K562 (cell line): Measurements from ENCODE around the gene VANGL1. TPM values are rescaled to one million over a fixed set of nuclear protein-coding genes. Genes with fewer than 3 reads are reported as not detected.

Source experiments
- ATAC-seq: fragments of 200-7000 bp; cut with Tn5 transposase; 3 replicates; pipeline ENCODE4 v1.9.1; 2020; ENCODE audit warnings: moderate library complexity
- BruUV-seq: library from RNA; stranded (reverse); fragments of 400-500 nt; replicated peaks from 2 replicates; lab custom pipeline; 2021; lab: Mats Ljungman, UMichigan
- CTCF ChIA-PET: fragments of 300-600 bp; formaldehyde crosslinking; extraction: SDS; loops from one replicate; lab custom pipeline; 2021; ENCODE audit warnings: low intra/inter-chr PET ratio; lab: Yijun Ruan, JAX
- POLR2A ChIA-PET: fragments of 300-600, 350-650 bp; sonication (Branson Sonifier 250); formaldehyde crosslinking; extraction: SDS; loops from one replicate; lab custom pipeline; 2021; ENCODE audit warnings: antibody characterized with exemption, inconsistent platforms; lab: Yijun Ruan, JAX
- DNase-seq, 4 experiments: peaks; one replicate each; pipeline versions ENCODE4 v3.0.0 to v3.0.0-alpha.2; 2011 to 2018; ENCODE audit warnings: low spot score in 3 of 4, mixed read lengths in 3 of 4; ENCODE audit errors: extremely low read depth in 1 of 4
- FAIRE-seq: peaks from 2 replicates; lab custom pipeline; 2011; peaks lifted over from hg19 to GRCh38; lab: Jason Lieb, UNC
- H2AFZ ChIP-seq: 2 replicates; pipeline ENCODE4 v1.6.0; 2011; ENCODE audit warnings: low read depth, low read length, control low read depth, inconsistent platforms
- H3K27ac ChIP-seq: fragments of 200-600 bp; 3 replicates; pipeline ENCODE4 v1.8.0; 2011; ENCODE audit warnings: low read depth, mild to moderate bottlenecking, control low read depth, inconsistent platforms, low read length, moderate library complexity, mixed read lengths; ENCODE audit errors: extremely low read depth
- H3K27me3 ChIP-seq, 2 experiments: fragments of 300-600 bp in 1 of 2; 2 replicates in 1 of 2; 3 replicates in 1 of 2; pipeline versions ENCODE4 v1.6.0 to v1.8.0; 2011; ENCODE audit warnings: inconsistent platforms in 2 of 2, low read length in 2 of 2, mild to moderate bottlenecking in 1 of 2, mixed read lengths in 1 of 2, moderate library complexity in 1 of 2; ENCODE audit not compliant: control insufficient read depth in 2 of 2, insufficient read depth in 2 of 2
- H3K36me3 ChIP-seq: fragments of 300-600 bp; 3 replicates; pipeline ENCODE4 v1.8.0; 2011; ENCODE audit warnings: mild to moderate bottlenecking, low read length, inconsistent platforms; ENCODE audit not compliant: control insufficient read depth, insufficient read depth
- H3K4me1 ChIP-seq, 2 experiments: fragments of 200-600 bp in 1 of 2; replicated peaks in 1 of 2; 2 replicates in 1 of 2; 3 replicates in 1 of 2; pipeline versions ENCODE4 v1.5.1 to v1.8.0; 2011; ENCODE audit warnings: inconsistent platforms in 2 of 2, low read length in 2 of 2, mild to moderate bottlenecking in 1 of 2, mixed read lengths in 1 of 2, moderate library complexity in 1 of 2; ENCODE audit not compliant: control insufficient read depth in 2 of 2, insufficient read depth in 2 of 2
- H3K4me2 ChIP-seq: 2 replicates; pipeline ENCODE4 v1.6.1; 2011; ENCODE audit warnings: low read length, control low read depth, inconsistent platforms, mixed read lengths; ENCODE audit not compliant: insufficient read depth
- H3K4me3 ChIP-seq: fragments of 200-600 bp; sonication (generic), shearing (Covaris generic); 2 replicates; pipeline ENCODE4 v1.5.1; 2016; ENCODE audit warnings: control low read depth, inconsistent platforms
- H3K79me2 ChIP-seq: fragments of 200-600 bp; 3 replicates; pipeline ENCODE4 v1.8.0; 2011; ENCODE audit warnings: low read length, inconsistent platforms; ENCODE audit not compliant: control insufficient read depth, insufficient read depth
- H3K9ac ChIP-seq, 2 experiments: 2 replicates each; pipeline versions ENCODE4 v1.6.0 to v1.6.1; 2011; ENCODE audit warnings: low read depth in 2 of 2, low read length in 2 of 2, control low read depth in 1 of 2, inconsistent platforms in 1 of 2, mild to moderate bottlenecking in 1 of 2, mixed read lengths in 1 of 2; ENCODE audit not compliant: insufficient read depth in 1 of 2
- H3K9me1 ChIP-seq: one replicate; pipeline ENCODE4 v1.6.0; 2011; ENCODE audit warnings: inconsistent platforms, mild to moderate bottlenecking, low read length, moderate library complexity; ENCODE audit not compliant: control insufficient read depth, insufficient read depth
- H3K9me3 ChIP-seq: replicated peaks from 2 replicates; pipeline ENCODE4 v1.5.1; 2011; ENCODE audit warnings: low read depth, low read length, inconsistent platforms; ENCODE audit not compliant: control insufficient read depth, insufficient read depth
- H4K20me1 ChIP-seq: replicated peaks from 2 replicates; pipeline ENCODE4 v1.6.1; 2011; ENCODE audit warnings: low read length, inconsistent platforms, mixed read lengths; ENCODE audit not compliant: control insufficient read depth, insufficient read depth
- STAT5A ChIP-seq: IDR thresholded peaks from 2 replicates; pipeline ENCODE4 v1.6.1; 2012; ENCODE audit warnings: low read length, inconsistent platforms, borderline replicate concordance
- WGBS: fragments of 100-300 bp; shearing (Covaris generic); methylation state at CpG from one replicate; pipeline ENCODE4 v1.1.6; 2016; ENCODE audit warnings: low coverage, mixed read lengths; ENCODE audit not compliant: insufficient coverage; ENCODE audit errors: missing lambda C conversion rate; 5-methylcytosine and 5-hydroxymethylcytosine counted together
- in situ Hi-C: fragments of 300-500 bp; cut with MboI; formaldehyde crosslinking; loops from 4 replicates; pipeline ENCODE4 v1.15.0; 2018; ENCODE audit warnings: inconsistent platforms, mixed read lengths
- intact Hi-C: fragments of 100-400 bp; cut with micrococcal nuclease; formaldehyde crosslinking; loops from 2 replicates; pipeline ENCODE4 v1.14.2; 2022
- polyA plus RNA-seq, 8 experiments: library from polyadenylated mRNA; depleted of rRNA in 4 of 8; stranded (reverse) in 5 of 8; unstranded in 3 of 8; fragments of >200 nt; fragmentation: Nextera tagmentation in 2 of 8; fragmentation: Illumina TruSeq in 1 of 8; extraction: Ambion mirVana in 2 of 8; extraction: Trizol in 1 of 8; gene quantifications; 2 replicates each; pipeline versions ENCODE4 v1.2.1 to v1.2.3, GENCODE V29; 2011 to 2014; ENCODE audit warnings: inconsistent platforms in 1 of 8, missing spikeins in 1 of 8
- total RNA-seq, 7 experiments: library from RNA; depleted of rRNA in 6 of 7; stranded (reverse); fragments of >200 nt in 6 of 7; fragmentation: Illumina TruSeq in 2 of 7; extraction: Trizol in 2 of 7; gene quantifications; 2 replicates each; pipeline versions ENCODE4 v1.2.1 to v1.2.3, GENCODE V29; 2011 to 2021; ENCODE audit warnings: low replicate concordance in 1 of 7
- TF ChIP-seq, protein P1 (sequence below), 3 experiments: IDR thresholded peaks in 2 of 3; conservative IDR thresholded peaks in 1 of 3; 2 replicates each; pipeline ENCODE4 v1.5.1; 2011 to 2012; ENCODE audit warnings: low read length in 3 of 3, mild to moderate bottlenecking in 3 of 3, control low read depth in 2 of 3, improper control_type of control experiment in 1 of 3, inconsistent platforms in 1 of 3, low read depth in 1 of 3, mixed read lengths in 1 of 3, moderate library complexity in 1 of 3; ENCODE audit not compliant: insufficient read depth in 2 of 3

Gene VANGL1
- total and polyA plus RNA-seq, 9 of the 15 experiments (the other 6 are each of a cell fraction or from before 2014, with no cell fraction given): 0.90 to 12.8 (median 9.6) TPM

DNA sequence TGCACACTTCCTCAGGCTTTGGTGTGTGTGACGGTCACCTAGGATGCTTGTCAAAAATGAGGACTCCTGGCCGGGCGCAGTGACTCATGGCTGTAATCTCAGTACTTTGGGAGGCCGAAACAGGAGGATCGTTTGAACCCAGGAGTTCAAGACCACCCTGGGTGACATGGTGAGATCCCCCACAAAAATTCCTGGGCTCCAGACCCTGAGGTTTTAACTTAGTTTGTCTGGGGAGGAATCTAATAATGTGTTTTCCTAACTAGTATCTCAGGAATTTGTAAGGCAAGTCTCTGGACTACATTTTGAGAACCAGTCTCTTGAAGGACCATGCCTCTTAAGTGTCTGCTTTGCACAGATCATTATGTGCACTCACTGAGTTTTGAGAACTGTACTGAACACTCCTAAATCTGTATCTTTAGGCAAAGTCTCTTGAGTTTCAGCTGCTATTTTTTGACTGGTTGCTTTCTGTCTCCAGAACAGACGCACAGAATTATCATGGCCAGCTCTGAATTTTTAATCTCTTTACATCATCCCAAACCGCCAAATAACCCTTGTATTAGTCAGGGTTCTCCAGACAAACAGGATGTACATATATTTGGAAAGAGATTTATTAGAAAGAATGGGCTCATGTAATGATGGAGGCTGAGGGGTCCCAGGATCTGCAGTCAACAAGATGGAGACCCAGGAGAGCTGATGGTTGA lies 45.5 kb upstream of the VANGL1 start:
- ATAC-seq (no peak), FAIRE-seq (no peak), DNase-seq (no peak)
- no peak for TF ChIP-seq STAT5A
- TF ChIP-seq, protein P1, sequence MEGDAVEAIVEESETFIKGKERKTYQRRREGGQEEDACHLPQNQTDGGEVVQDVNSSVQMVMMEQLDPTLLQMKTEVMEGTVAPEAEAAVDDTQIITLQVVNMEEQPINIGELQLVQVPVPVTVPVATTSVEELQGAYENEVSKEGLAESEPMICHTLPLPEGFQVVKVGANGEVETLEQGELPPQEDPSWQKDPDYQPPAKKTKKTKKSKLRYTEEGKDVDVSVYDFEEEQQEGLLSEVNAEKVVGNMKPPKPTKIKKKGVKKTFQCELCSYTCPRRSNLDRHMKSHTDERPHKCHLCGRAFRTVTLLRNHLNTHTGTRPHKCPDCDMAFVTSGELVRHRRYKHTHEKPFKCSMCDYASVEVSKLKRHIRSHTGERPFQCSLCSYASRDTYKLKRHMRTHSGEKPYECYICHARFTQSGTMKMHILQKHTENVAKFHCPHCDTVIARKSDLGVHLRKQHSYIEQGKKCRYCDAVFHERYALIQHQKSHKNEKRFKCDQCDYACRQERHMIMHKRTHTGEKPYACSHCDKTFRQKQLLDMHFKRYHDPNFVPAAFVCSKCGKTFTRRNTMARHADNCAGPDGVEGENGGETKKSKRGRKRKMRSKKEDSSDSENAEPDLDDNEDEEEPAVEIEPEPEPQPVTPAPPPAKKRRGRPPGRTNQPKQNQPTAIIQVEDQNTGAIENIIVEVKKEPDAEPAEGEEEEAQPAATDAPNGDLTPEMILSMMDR (IDR thresholded peaks at IDR 0.05 in 2 of 3, conservative IDR thresholded peaks at IDR 0.05 in 1 of 3; ENCODE audit: insufficient read depth in 2 of 3, low read depth in 1 of 3, low read length in 3 of 3): 0 out of 6 replicates have a peak, but pooled peaks of 1 of the 3 experiments have one; percentile 10
- WGBS: 3% methylated on average over 7 of the region's 7 CpGs
- Histone ChIP-seq H3K4me3 (no peak overlapping the region), H3K4me1 (no peaks in the 10 kb centered on the region), H3K27ac (no peak overlapping the region), H3K27me3 (no peaks in the 10 kb centered on the region), H2AFZ (no peak overlapping the region), H3K36me3 (no peaks in the 10 kb centered on the region), H3K9ac (no peak overlapping the region), H4K20me1 (no peaks in the 10 kb centered on the region), H3K9me1 (no peaks in the 10 kb centered on the region), H3K9me3 (no peaks in the 10 kb centered on the region), H3K79me2 (no peaks in the 10 kb centered on the region), H3K4me2 (no peak overlapping the region)
- CTCF ChIA-PET: interaction anchor here (0.6 to 1.9 kb wide), 3 partner anchors 10 to 506 kb away, joined by 3 to 9 read pairs (median 3); no protein-coding TSS in a partner anchor
- in situ Hi-C loops (no loop called here), intact Hi-C loops (loop anchor here (5.0 to 10.0 kb wide), 2 partner anchors 131 to 319 kb away; no protein-coding TSS in a partner anchor)
- POLR2A ChIA-PET: interaction anchor here (0.6 to 1.2 kb wide), 4 partner anchors 15 to 156 kb away, joined by 3 read pairs; no protein-coding TSS in a partner anchor
- BruUV-seq: no TSS peak
